Right atrium auricular region (tissue), 2 donors: ENCODE data around the gene ACSM6. TPM values are rescaled to one million over a fixed set of nuclear protein-coding genes. Genes with fewer than 3 reads are reported as not detected.
"Not testable (repeated sequence)": the region's sequence is repeated elsewhere in the genome, so short reads cannot be mapped to it uniquely, and the experiment has no call there.

Experiments used
- DNase-seq: peaks from one replicate; pipeline ENCODE4 v3.0.0-alpha.2; 2019; ENCODE audit warnings: low spot score
- H3K27ac ChIP-seq, 2 donors: fragments of 200-600 bp; sonication (generic); 1 replicate in 1 of 2; 2 replicates in 1 of 2; pipeline ENCODE4 v1.5.1; 2016 to 2019
- H3K27me3 ChIP-seq, 2 donors: fragments of 200-600 bp; sonication (generic); one replicate each; pipeline versions ENCODE4 v1.5.1 to v1.6.0; 2017 to 2019
- H3K36me3 ChIP-seq: fragments of 200-600 bp; sonication (generic); one replicate; pipeline ENCODE4 v1.5.1; 2016
- H3K4me1 ChIP-seq, 2 donors: fragments of 200-600 bp; sonication (generic); one replicate each; pipeline versions ENCODE4 v1.5.1 to v1.6.0; 2017 to 2019
- H3K4me3 ChIP-seq, 2 donors: fragments of 200-600 bp; sonication (generic); 1 replicate in 1 of 2; 2 replicates in 1 of 2; pipeline ENCODE4 v1.5.1; 2017 to 2019; ENCODE audit warnings: mild to moderate bottlenecking in 1 of 2, moderate library complexity in 1 of 2
- H3K9me3 ChIP-seq, 2 donors: fragments of 200-600 bp; sonication (generic); one replicate each; pipeline ENCODE4 v1.5.1; 2019
- total RNA-seq, 2 donors: library from RNA; depleted of rRNA; stranded (reverse); fragments of >200 nt; gene quantifications; one replicate each; pipeline ENCODE4 v1.1.0, GENCODE V29; 2016
- TF ChIP-seq, protein P1 (sequence below), 2 donors: fragments of 200-600 bp; sonication (generic); IDR thresholded peaks; one replicate each; pipeline ENCODE4 v1.5.1; 2019; ENCODE audit warnings: antibody characterized with exemption in 2 of 2

The ACSM6 gene
- total RNA-seq, 2 donors from 2014 or later, result not detected

DNA sequence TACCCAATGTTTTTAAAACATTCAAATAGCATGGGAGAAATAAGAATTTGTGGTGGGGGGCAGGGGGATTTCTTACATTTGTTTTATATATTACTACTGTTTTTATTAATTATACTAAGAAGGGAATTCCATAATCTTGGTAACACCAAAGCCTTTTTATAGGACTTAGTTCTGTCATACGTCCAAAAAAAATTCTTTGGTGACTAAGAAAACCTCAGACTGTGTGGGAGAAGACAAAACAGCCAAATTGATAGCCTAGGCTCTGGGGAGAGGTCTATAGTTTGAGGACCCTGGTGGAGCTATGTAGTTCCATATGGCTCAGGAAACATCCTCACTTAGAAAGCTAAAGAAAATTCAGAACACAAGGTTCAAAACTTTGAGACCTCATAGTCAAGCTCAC is 23.4 kb downstream of the ACSM6 start:
- no peak overlapping the region for H3K4me3 ChIP-seq
- no peaks in the 10 kb centered on the region for H3K9me3 ChIP-seq
- H3K36me3 ChIP-seq, result no peaks in the 10 kb centered on the region
- H3K27ac ChIP-seq, result no peak overlapping the region
- DNase-seq, result no peak
- no peaks in the 10 kb centered on the region for H3K4me1 ChIP-seq
- no peaks in the 10 kb centered on the region for H3K27me3 ChIP-seq
- TF ChIP-seq, protein P1, sequence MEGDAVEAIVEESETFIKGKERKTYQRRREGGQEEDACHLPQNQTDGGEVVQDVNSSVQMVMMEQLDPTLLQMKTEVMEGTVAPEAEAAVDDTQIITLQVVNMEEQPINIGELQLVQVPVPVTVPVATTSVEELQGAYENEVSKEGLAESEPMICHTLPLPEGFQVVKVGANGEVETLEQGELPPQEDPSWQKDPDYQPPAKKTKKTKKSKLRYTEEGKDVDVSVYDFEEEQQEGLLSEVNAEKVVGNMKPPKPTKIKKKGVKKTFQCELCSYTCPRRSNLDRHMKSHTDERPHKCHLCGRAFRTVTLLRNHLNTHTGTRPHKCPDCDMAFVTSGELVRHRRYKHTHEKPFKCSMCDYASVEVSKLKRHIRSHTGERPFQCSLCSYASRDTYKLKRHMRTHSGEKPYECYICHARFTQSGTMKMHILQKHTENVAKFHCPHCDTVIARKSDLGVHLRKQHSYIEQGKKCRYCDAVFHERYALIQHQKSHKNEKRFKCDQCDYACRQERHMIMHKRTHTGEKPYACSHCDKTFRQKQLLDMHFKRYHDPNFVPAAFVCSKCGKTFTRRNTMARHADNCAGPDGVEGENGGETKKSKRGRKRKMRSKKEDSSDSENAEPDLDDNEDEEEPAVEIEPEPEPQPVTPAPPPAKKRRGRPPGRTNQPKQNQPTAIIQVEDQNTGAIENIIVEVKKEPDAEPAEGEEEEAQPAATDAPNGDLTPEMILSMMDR (IDR thresholded peaks at IDR 0.05), result no peak

DNA sequence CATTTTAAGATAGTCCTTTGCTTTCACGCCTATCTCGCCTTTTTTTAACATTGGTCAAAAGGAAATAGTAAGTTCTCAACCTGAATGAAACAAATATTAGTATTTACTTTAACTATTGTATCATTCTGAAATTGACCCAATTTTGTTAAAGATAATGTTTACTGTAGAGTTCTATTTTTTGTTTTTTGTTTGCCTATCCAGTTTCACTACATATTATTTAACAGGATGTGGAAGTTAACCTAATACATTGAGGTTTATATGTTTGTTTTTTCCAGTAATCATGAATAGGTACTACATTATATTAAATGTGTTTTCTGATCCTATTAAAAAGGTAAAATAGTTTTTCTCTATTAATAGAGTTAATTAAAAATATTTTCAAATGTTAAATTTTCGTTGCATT is 26.5 kb downstream of the ACSM6 start:
- Histone ChIP-seq H3K4me1 (no peaks in the 10 kb centered on the region), H3K27ac (no peak overlapping the region), H3K9me3 (no peaks in the 10 kb centered on the region), H3K36me3 (no peaks in the 10 kb centered on the region), H3K4me3 (no peak overlapping the region), H3K27me3 (no peaks in the 10 kb centered on the region)
- TF ChIP-seq, protein P1 (IDR thresholded peaks at IDR 0.05), result no peak
- no peak for DNase-seq

GRCh38 chr10:95221124-95221523 is 27.1 kb downstream of the ACSM6 start:
- Histone ChIP-seq H3K4me1 (no peaks in the 10 kb centered on the region), H3K36me3 (no peaks in the 10 kb centered on the region), H3K27ac (no peak overlapping the region), H3K27me3 (no peaks in the 10 kb centered on the region), H3K4me3 (no peak overlapping the region), H3K9me3 (no peaks in the 10 kb centered on the region)
- DNase-seq, result no peak
- TF ChIP-seq, protein P1 (IDR thresholded peaks at IDR 0.05), result no peak

DNA sequence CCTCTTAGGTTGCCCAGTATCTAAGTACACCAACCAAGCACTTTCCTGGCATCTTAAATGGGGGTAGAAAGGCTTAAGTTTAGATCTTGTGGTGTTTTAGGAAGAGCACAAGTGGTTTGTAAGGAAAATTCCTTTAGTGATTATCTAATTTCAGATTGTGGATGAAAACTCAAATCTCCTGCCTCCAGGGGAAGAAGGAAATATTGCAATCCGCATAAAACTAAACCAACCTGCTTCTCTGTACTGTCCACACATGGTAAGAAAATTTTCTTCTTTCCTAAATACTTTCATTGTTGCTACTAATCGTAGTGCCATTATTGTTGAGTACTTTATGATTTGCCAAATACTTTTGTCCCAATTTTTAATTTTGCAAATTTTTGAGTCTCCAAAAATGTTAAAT is 31.1 kb downstream of the ACSM6 start:
- Histone ChIP-seq H3K9me3 (no peaks in the 10 kb centered on the region), H3K27ac (no peak overlapping the region), H3K4me3 (no peak overlapping the region), H3K27me3 (no peaks in the 10 kb centered on the region), H3K36me3 (no peaks in the 10 kb centered on the region), H3K4me1 (peaks cover 0 to 3% of the 10 kb centered on the region in 2 donors)
- TF ChIP-seq, protein P1 (IDR thresholded peaks at IDR 0.05), result no peak
- no peak for DNase-seq

GRCh38 chr10:95228934-95229723 is 35.1 kb downstream of the ACSM6 start:
- H3K4me3 ChIP-seq, DNase-seq, H3K27ac ChIP-seq, H3K9me3 ChIP-seq, H3K27me3 ChIP-seq, H3K4me1 ChIP-seq: not testable (repeated sequence)
- H3K36me3 ChIP-seq, result peaks cover 16% of the 10 kb centered on the region

DNA sequence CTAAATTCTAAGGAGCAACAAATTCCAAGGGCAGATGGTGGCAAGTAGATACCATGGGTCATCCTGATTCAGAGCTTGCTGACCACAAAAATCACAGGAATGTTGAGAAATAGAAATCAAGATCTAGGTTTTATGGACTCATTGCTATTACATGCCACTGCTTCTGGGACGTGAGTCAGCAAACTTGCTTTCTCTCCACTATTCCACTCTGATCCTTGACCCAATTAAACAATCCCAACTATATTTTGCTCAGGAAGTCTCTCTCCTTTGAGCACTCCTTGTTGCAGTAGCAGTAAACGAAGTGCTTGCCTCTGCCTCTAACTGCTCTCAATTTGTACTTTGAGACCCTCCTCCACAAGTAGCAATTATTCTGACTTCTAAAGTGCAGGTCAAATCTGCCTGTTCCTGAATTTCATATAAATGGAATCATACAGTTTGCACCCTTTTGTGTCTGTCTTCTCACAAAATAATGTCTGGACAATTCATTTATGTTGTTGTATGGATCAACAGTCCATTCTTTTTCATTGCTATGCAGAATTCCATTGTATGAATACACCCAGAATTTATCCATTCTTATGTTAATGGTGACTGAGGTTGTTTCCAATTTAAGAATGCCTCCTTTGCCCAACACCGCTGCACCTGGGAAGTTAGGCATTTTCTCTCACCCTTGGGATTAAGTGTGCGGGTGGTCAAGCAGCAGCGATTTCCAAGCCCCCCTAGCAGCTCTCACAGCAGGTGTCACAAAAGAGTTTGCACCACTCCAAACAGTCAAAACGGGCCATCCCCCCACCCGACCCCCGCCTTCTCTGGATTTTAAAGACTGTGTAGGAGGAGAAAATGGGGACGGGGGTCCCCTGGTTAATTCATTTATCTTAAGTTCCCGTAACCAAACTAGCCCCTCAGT is 35.9 kb downstream of the ACSM6 start:
- Histone ChIP-seq H3K27me3 (no peaks in the 10 kb centered on the region), H3K27ac (peak overlapping the region; percentile 39 to 49), H3K4me1 (peaks cover 0 to 9% of the 10 kb centered on the region in 2 donors), H3K36me3 (peaks cover 25% of the 10 kb centered on the region), H3K9me3 (no peaks in the 10 kb centered on the region), H3K4me3 (peak overlapping the region in 1 of 2 donors; percentile 55)
- no peak for DNase-seq
- TF ChIP-seq, protein P1 (IDR thresholded peaks at IDR 0.05), result no peak

DNA sequence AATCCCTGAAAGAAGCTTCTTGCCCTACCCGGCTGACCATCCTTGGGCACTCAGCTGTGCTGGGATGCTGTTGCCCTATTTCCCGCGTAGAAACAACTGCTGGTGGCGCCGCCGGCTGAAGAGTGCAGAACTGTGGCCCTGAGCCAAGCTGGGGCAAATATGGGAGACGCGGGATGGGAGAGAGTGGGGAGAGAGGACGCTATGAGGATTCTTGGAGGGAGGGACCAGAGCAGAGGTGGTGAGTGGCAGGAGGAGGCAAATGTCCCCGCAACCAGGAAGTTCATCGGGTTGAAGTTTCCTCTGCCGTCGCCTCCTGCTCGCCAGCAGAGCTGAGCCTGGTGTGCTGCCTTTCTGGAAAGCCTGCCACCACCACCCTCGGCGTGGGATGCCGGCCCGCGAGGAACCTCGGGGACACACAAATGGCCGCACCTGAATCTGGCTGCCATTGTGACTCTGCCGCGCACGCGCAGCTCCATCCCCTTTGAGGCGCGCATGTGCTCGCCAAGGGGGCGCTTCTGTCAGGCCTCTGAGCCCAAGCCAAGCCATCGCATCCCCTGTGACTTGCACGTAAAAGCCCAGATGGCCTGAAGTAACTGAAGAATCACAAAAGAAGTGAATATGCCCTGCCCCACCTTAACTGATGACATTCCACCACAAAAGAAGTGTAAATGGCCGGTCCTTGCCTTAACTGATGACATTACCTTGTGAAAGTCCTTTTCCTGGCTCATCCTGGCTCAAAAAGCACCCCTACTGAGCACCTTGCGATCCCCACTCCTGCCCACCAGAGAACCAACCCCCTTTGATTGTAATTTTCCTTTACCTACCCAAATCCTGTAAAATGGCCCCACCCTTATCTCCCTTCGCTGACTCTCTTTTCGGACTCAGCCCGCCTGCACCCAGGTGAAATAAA is 36.9 kb downstream of the ACSM6 start:
- DNase-seq, H3K4me1 ChIP-seq, H3K9me3 ChIP-seq, H3K27me3 ChIP-seq: not testable (repeated sequence)
- Histone ChIP-seq H3K27ac (peak overlapping the region; percentile 39 to 49), H3K4me3 (peak overlapping the region; percentile 37 to 55), H3K36me3 (peaks cover 34% of the 10 kb centered on the region)
